Fibroblast of mammary gland (primary cell): ENCODE measurements around the gene RHOU.

Source experiments
- DNase-seq: peaks from one replicate; pipeline ENCODE4 v3.0.0-alpha.2; 2010; ENCODE audit warnings: low read depth
- H3K4me3 ChIP-seq: 2 replicates; pipeline ENCODE4 v1.5.1; 2011; ENCODE audit warnings: low read depth, mild to moderate bottlenecking, low read length, moderate library complexity; ENCODE audit not compliant: control insufficient read depth
- TF ChIP-seq, protein P1 (sequence below): conservative IDR thresholded peaks from 2 replicates; pipeline ENCODE4 v1.5.1; 2011; ENCODE audit warnings: low read depth, low read length, inconsistent platforms; ENCODE audit not compliant: control insufficient read depth, insufficient read depth

The RHOU gene

DNA sequence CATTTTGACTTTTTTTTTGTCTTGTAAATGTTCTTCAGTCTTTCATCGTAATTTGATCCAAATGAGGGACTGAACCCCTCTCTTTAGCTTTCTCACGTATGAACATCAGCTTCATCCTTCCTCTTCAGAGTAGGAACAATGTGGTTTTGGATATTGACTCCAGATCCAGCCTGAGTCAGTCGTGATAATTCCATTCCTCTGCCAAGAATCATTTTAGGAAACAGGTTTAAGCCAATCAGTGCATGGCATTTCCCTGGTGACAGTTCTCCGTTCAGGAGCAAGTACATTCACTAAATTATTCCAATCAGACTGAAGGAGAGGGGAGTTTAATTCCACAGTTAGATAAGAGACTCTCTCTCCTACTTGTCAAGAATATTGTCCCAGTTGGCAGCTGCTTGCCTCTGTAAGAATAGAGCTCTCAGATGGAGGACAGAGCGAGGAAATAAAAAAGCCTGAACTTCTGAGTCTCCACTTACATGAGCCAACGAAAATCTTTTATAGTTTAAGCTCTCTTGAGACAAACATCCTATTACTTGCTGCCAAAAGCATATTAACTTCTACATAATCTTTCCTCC, 18.6 kb downstream of the RHOU start:
- H3K4me3 ChIP-seq = no peak overlapping the region
- peak; percentile 40 for DNase-seq
- TF ChIP-seq, protein P1, sequence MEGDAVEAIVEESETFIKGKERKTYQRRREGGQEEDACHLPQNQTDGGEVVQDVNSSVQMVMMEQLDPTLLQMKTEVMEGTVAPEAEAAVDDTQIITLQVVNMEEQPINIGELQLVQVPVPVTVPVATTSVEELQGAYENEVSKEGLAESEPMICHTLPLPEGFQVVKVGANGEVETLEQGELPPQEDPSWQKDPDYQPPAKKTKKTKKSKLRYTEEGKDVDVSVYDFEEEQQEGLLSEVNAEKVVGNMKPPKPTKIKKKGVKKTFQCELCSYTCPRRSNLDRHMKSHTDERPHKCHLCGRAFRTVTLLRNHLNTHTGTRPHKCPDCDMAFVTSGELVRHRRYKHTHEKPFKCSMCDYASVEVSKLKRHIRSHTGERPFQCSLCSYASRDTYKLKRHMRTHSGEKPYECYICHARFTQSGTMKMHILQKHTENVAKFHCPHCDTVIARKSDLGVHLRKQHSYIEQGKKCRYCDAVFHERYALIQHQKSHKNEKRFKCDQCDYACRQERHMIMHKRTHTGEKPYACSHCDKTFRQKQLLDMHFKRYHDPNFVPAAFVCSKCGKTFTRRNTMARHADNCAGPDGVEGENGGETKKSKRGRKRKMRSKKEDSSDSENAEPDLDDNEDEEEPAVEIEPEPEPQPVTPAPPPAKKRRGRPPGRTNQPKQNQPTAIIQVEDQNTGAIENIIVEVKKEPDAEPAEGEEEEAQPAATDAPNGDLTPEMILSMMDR = no peak

DNA sequence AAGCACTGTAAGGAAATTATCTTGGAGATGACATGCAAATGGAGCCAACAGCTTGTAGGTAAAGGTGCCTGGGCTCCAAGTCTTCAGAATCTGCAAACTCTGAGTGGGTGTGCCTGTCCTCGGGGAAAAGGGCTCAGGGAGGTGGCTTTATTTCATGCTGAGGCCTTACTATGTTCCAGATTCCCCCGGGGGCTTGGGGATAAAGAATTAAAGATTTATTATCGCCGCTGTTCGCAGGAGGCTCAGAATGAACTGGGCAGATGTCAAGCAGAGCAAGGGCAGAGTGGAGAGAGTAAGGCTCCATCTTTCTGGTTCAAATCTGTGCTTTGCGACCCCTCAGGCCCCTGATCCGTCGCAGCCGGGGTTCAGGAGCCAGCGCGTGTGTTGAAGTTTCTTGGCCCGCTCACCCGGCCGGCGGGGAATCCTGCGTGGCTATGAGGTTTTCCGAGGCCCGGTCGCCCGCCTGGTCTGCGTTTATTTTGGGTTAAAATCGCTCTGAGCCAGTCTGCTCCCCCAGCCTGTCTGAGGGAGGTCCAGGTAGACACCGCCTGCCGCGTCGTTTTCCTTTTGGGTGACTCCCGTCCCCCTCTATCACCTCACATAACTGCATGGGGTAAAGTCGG, 19.5 kb downstream of the RHOU start:
- DNase-seq = no peak
- TF ChIP-seq, protein P1 = no peak

DNA sequence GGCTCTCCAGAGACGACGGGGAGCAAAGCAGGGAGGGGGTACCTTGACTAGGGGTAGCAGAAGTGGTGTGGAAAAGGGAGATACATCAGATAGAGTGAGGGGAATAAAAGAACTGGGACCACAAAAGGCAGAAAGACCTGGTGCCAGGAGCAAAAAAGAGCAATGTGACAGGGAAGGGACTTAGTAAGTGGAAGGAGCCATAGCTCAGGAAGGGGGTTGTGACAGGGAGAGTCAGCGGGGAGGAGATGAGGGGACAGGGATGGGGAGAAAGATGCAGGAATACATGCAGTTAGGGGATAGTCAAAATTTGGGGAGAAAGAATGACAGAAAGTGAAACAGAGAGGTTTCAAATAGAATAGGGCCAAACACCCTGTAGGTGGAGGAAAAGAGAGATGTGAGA, 20.5 kb downstream of the RHOU start:
- TF ChIP-seq, protein P1 = no peak
- H3K4me3 ChIP-seq = no peak overlapping the region
- no peak for DNase-seq

More for the DNA sequence above, 19.5 kb downstream of the RHOU start:
- H3K4me3 ChIP-seq = no peak overlapping the region

DNA sequence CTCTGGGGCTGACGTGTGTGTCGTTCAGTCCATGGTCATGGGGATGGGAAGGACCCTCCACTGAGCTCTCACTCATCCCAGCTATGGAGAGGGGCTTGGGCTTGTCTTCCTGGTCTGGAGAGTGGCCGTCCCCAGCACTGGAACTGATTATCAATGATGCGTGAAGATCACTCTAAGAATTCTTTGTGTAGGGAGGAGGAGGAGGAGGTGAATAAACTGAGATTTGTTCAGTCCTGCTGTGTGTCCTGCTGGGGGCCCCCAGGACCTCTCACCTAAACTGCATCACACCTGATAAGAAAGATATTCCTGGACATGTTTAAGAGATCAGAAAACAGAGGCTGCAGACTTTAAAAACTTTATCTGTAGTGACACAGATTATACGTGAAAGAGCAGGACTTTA, 21.2 kb downstream of the RHOU start:
- H3K4me3 ChIP-seq = no peak overlapping the region
- TF ChIP-seq, protein P1 = no peak
- DNase-seq = no peak

DNA sequence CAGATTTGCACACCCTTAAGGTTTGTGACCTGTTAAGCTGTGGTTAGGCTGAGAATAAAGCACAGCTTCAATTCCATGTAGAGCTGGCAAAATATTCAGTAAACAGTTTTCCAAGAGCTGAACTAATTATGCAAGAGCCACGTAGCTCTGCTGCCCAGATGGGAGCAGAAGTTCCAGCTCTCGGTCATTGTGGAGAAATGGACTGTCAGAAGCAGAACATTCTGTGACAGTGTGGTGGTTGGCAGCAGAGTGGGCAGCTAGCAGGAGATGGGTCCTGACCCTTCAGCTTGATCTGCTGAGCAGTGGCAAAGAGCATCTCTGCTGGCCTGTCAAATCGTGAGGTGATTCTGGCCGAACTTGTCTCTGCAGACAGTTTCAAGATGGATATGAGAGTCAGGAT, 23.2 kb downstream of the RHOU start:
- H3K4me3 ChIP-seq = no peak overlapping the region
- TF ChIP-seq, protein P1 = no peak
- DNase-seq = no peak

DNA sequence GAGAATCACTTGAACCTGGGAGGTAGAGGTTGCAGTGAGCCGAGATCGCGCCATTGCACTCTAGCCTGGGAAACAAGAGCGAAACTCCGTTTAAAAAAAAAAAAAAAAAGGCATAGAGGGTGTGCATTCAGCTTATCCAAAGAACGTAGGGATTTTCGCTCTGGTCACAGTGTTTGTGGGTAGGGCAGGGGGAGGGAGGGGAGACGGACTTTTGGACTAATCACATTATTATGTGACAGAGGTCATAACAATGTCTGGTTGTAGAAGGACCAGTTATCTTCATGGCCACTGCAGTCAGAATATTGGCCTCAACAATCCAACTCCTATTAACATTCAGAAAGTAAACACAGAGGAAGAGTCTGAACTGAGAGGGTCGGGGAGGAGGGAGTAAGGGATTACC, 25.7 kb downstream of the RHOU start:
- H3K4me3 ChIP-seq = no peak overlapping the region
- TF ChIP-seq, protein P1 = no peak
- DNase-seq = no peak
